Omental fat pad (tissue), 4 donors: ENCODE measurements around the gene REEP2. TPM values are rescaled to one million over a fixed set of nuclear protein-coding genes. Genes with fewer than 3 reads are reported as not detected.

Experiments
- ATAC-seq: fragments of 150-250 bp; one replicate; pipeline ENCODE4 v1.9.1; 2016; ENCODE audit warnings: mild to moderate bottlenecking, moderate library complexity; ENCODE audit not compliant: low FRiP score
- DNase-seq: peaks from one replicate; pipeline ENCODE4 v3.0.0-alpha.2; 2019; ENCODE audit warnings: low spot score
- CTCF ChIP-seq, 3 donors: fragments of 450-650 bp; IDR thresholded peaks; one replicate each; pipeline ENCODE4 v1.5.1; 2016 to 2017; ENCODE audit warnings: antibody characterized with exemption in 3 of 3, mild to moderate bottlenecking in 3 of 3, moderate library complexity in 2 of 3
- small RNA-seq: library from RNA; depleted of rRNA; stranded (forward); fragments of <200 nt; gene quantifications from one replicate; pipeline ENCODE3, GENCODE V24; 2016
- total RNA-seq, 4 donors: library from RNA; depleted of rRNA; stranded (reverse); fragments of >200 nt; gene quantifications; one replicate each; pipeline ENCODE4 v1.1.0, GENCODE V29; 2016

Gene REEP2
- total RNA-seq, 4 donors from 2014 or later, result 0.84 to 7.0 (median 2.0) TPM

DNA sequence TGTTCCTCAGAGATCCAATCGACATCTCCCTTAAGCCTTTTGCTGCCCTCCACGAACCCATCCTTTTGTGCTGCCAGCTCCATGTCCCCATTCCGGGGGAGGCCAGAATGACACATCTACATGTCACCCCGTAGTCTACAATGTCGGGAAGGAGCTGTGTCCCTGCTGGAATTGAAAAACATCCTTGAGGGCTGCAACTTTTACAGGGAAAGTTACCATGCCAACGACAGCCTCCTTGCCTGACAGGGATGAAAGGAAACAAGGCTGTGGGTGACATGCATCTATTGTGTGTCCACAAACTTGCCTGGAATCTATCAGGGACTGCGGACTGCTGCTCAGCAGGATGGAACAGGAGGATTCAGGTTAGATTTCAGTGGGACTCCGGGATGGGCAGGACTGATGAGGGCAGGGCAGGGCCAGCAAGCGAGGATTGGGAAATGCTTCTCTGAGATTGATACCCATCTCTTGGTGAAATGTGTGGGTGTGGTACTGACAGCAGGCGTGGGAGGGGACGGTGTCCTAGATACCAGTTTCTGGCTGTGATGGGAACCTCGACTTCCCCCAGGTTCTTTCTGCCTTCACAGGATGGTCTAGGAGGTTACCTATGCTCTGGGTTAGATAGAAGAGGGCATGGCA is 51.9 kb downstream of the REEP2 start:
- ATAC-seq (no peak), DNase-seq (no peak)
- no peak for TF ChIP-seq CTCF (IDR thresholded peaks at IDR 0.05)

- DNase-seq (no peak), ATAC-seq (no peak)
- no peak for TF ChIP-seq CTCF (IDR thresholded peaks at IDR 0.05)
Measured at GRCh38 chr5:138491284-138491648, 52.4 kb downstream of the REEP2 start.

GRCh38 chr5:138491669-138492559 is 53.1 kb downstream of the REEP2 start:
- TF ChIP-seq CTCF (IDR thresholded peaks at IDR 0.05), result no peak
- ATAC-seq (peak; percentile 98), DNase-seq (no peak)

- ATAC-seq, result peak; percentile 7
- no peak for TF ChIP-seq CTCF (IDR thresholded peaks at IDR 0.05)
- no peak for DNase-seq
Measured at GRCh38 chr5:138492560-138493045, 53.7 kb downstream of the REEP2 start.

GRCh38 chr5:138495351-138495750 is 56.5 kb downstream of the REEP2 start:
- no peak for TF ChIP-seq CTCF (IDR thresholded peaks at IDR 0.05)
- ATAC-seq (no peak), DNase-seq (no peak)

Small RNA genes within 50 kb of the gene (small RNA-seq; reads per million reads assigned to genes)
- gene AC113403.1, result not detected

Other genes starting within 250 kb of the REEP2 start
- 10 to 100 TPM; 11.6 to 16.3 (median 14.5) TPM for gene CDC23, start 225.7 kb upstream of the REEP2 start, total RNA-seq
- 1 to 10 TPM in 1 of 4 donors, not detected in 3; 1.3 TPM for gene GFRA3, start 164.4 kb upstream of the REEP2 start, total RNA-seq
- under 1 TPM in 2 of 4 donors, not detected in 2; 0.56 to 0.72 TPM for gene CDC25C, start 107.3 kb upstream of the REEP2 start, total RNA-seq
- 10 to 100 TPM; 21.9 to 38.7 (median 25.3) TPM for gene FAM53C, start 100.8 kb upstream of the REEP2 start, total RNA-seq
- gene KDM3B, start 86.4 kb upstream of the REEP2 start, total RNA-seq, result 10 to 100 TPM; 47.6 to 66.2 (median 54.1) TPM
- 100 to 1,000 TPM in 3 of 4 donors, 10 to 100 TPM in 1; 95.1 to 280 (median 157) TPM for gene EGR1, start 26.4 kb downstream of the REEP2 start, total RNA-seq
- gene ETF1, start 104.2 kb downstream of the REEP2 start, total RNA-seq, result 100 to 1,000 TPM in 3 of 4 donors, 10 to 100 TPM in 1; 69.8 to 195 (median 141) TPM
- gene HSPA9, start 136.3 kb downstream of the REEP2 start, total RNA-seq, result 100 to 1,000 TPM; 212 to 482 (median 318) TPM